Prostate gland (tissue), 2 donors: ENCODE measurements around the gene CSH1.

Experiments used
- POLR2A ChIP-seq: fragments of 450-650 bp; IDR thresholded peaks from one replicate; pipeline ENCODE4 v1.6.1; 2016; ENCODE audit warnings: antibody characterized with exemption, mild to moderate bottlenecking
- TF ChIP-seq, protein P1 (sequence below), 4 experiments: fragments of 200-600 bp in 2 of 4; fragments of 450-650 bp in 2 of 4; sonication (generic) in 2 of 4; IDR thresholded peaks; 1 replicate in 3 of 4; 2 replicates in 1 of 4; pipeline ENCODE4 v1.5.1; 2016 to 2019; ENCODE audit warnings: antibody characterized with exemption in 4 of 4, mild to moderate bottlenecking in 2 of 4, moderate library complexity in 2 of 4

- TF ChIP-seq, protein P1, sequence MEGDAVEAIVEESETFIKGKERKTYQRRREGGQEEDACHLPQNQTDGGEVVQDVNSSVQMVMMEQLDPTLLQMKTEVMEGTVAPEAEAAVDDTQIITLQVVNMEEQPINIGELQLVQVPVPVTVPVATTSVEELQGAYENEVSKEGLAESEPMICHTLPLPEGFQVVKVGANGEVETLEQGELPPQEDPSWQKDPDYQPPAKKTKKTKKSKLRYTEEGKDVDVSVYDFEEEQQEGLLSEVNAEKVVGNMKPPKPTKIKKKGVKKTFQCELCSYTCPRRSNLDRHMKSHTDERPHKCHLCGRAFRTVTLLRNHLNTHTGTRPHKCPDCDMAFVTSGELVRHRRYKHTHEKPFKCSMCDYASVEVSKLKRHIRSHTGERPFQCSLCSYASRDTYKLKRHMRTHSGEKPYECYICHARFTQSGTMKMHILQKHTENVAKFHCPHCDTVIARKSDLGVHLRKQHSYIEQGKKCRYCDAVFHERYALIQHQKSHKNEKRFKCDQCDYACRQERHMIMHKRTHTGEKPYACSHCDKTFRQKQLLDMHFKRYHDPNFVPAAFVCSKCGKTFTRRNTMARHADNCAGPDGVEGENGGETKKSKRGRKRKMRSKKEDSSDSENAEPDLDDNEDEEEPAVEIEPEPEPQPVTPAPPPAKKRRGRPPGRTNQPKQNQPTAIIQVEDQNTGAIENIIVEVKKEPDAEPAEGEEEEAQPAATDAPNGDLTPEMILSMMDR (IDR thresholded peaks at IDR 0.05), result no peak
- TF ChIP-seq POLR2A, result no peak
Observed at GRCh38 chr17:63933598-63933997, 37.2 kb upstream of the CSH1 start.
